Adrenal gland (tissue), 5 donors: ENCODE results near the gene AGR2.

Experiments
- CTCF ChIP-seq, 6 experiments: fragments of 450-650 bp in 4 of 6; fragments of 200-600 bp in 2 of 6; sonication (generic) in 1 of 6; IDR thresholded peaks; 1 replicate in 5 of 6; 2 replicates in 1 of 6; pipeline versions ENCODE4 v1.5.1 to v1.8.0; 2016 to 2021; ENCODE audit warnings: antibody characterized with exemption in 6 of 6, mild to moderate bottlenecking in 2 of 6, moderate library complexity in 1 of 6
- POLR2A ChIP-seq, 2 donors: fragments of 450-650 bp; IDR thresholded peaks; one replicate each; pipeline ENCODE4 v1.6.1; 2017; ENCODE audit warnings: antibody characterized with exemption in 2 of 2, mild to moderate bottlenecking in 2 of 2, moderate library complexity in 1 of 2
- donor health status: DM: no; HTN: no; CAD: no.

DNA sequence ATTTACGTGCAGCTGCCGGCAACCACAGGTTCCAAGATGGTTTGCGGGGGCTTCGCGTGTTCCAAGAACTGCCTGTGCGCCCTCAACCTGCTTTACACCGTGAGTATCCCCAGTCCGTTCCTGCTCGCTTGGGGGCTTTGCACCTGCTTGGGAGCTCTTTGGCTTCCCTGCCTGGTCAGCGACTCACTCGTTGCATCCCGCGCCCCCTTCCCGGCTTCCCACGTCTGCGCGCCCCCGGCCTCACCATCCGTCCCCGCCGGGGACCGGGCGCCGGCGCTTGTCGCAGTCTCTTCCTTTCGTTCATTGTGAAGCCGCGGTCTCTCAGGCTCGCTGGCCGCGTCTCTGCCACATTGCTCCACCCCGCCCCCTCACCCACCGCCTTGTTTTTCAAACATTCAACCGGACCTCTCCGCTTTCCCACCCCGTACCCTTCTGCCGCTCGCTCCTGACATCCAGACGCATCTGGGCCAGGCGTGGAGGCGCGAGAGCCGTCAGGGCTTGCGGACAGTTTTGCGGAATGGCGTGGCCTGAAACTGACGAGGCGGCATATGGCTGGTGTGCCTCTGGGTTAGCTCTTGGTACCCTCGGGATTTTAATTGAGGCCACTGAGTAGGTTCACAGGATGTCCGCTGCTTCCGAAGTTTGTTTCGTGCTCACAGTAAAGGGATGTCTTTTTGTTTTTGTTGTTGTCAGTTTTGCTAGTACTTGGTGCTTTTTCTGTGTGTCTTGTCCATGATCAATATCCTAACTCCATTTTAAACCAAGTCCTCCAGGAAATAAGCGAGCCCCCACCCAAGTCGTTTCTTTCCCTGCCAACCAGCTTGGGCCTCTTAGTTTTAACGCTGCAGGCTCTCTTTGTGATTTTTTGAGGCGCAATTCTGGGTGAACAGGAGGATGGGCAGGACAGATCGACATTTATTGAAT lies 50.6 kb downstream of the AGR2 start:
- TF ChIP-seq CTCF (IDR thresholded peaks at IDR 0.05) (no peak), POLR2A (IDR thresholded peaks at IDR 0.05) (no peak)
